SK-N-SH treated with all-trans-retinoic acid at 6 μM for 48 hours (cell line): ENCODE results near the gene ZNF19.

ENCODE experiments used
- ATAC-seq: fragments of 200-7000 bp; cut with Tn5 transposase; 3 replicates; pipeline ENCODE4 v1.9.1; 2020; ENCODE audit warnings: mild to moderate bottlenecking, moderate library complexity
- ARNTL ChIP-seq: fragments of 450-650 bp; formaldehyde crosslinking; IDR thresholded peaks from 2 replicates; pipeline ENCODE4 v1.5.0; 2020; ENCODE audit warnings: low read depth, mild to moderate bottlenecking, moderate library complexity, borderline replicate concordance
- BACH2 ChIP-seq: fragments of 250-450 bp; sonication (Bioruptor Pico); IDR thresholded peaks from 2 replicates; pipeline ENCODE4 v1.9.0; 2021; ENCODE audit warnings: mild to moderate bottlenecking, borderline replicate concordance
- CREB5 ChIP-seq: fragments of 250-450 bp; sonication (Bioruptor Pico); IDR thresholded peaks from 2 replicates; pipeline ENCODE4 v1.5.1; 2020; ENCODE audit warnings: low read depth, mild to moderate bottlenecking, moderate library complexity
- CSDC2 ChIP-seq: fragments of 250-450 bp; sonication (Bioruptor Pico); IDR thresholded peaks from 2 replicates; pipeline ENCODE4 v1.5.0; 2020; ENCODE audit warnings: mild to moderate bottlenecking, moderate library complexity
- CSRNP3 ChIP-seq: fragments of 250-450 bp; sonication (Bioruptor Pico); IDR thresholded peaks from 2 replicates; pipeline ENCODE4 v1.5.1; 2021; ENCODE audit warnings: mild to moderate bottlenecking, moderate library complexity
- ESRRG ChIP-seq: fragments of 250-450 bp; sonication (Bioruptor Pico); IDR thresholded peaks from 2 replicates; pipeline ENCODE4 v1.6.1; 2021; ENCODE audit warnings: mild to moderate bottlenecking
- GLIS3 ChIP-seq: fragments of 250-450 bp; sonication (Bioruptor Pico); IDR thresholded peaks from 2 replicates; pipeline ENCODE4 v1.5.0; 2020; ENCODE audit warnings: mild to moderate bottlenecking, moderate library complexity
- ISL1 ChIP-seq: fragments of 250-450 bp; sonication (Bioruptor Pico); IDR thresholded peaks from 2 replicates; pipeline ENCODE4 v2.1.2; 2022; ENCODE audit warnings: mild to moderate bottlenecking, moderate library complexity
- OSR1 ChIP-seq: fragments of 250-450 bp; sonication (Bioruptor Pico); IDR thresholded peaks from 2 replicates; pipeline ENCODE4 v1.8.0; 2022; ENCODE audit warnings: moderate library complexity, mild to moderate bottlenecking, inconsistent platforms
- PATZ1 ChIP-seq: fragments of 250-450 bp; sonication (Bioruptor Pico); IDR thresholded peaks from 2 replicates; pipeline ENCODE4 v1.8.0; 2020; ENCODE audit warnings: mild to moderate bottlenecking, moderate library complexity, borderline replicate concordance
- POU6F1 ChIP-seq: fragments of 250-450 bp; sonication (Bioruptor Pico); IDR thresholded peaks from 2 replicates; pipeline ENCODE4 v1.8.0; 2021; ENCODE audit warnings: low read depth, mild to moderate bottlenecking, moderate library complexity, borderline replicate concordance
- PPARA ChIP-seq: fragments of 250-450 bp; sonication (Bioruptor Pico); IDR thresholded peaks from 2 replicates; pipeline ENCODE4 v1.5.0; 2020; ENCODE audit warnings: mild to moderate bottlenecking, borderline replicate concordance
- RARB ChIP-seq: fragments of 250-450 bp; sonication (Bioruptor Pico); IDR thresholded peaks from 2 replicates; pipeline ENCODE4 v1.8.0; 2021; ENCODE audit warnings: mild to moderate bottlenecking, moderate library complexity
- SNAI2 ChIP-seq: fragments of 250-450 bp; sonication (Bioruptor Pico); IDR thresholded peaks from 2 replicates; pipeline ENCODE4 v1.5.0; 2020; ENCODE audit warnings: mild to moderate bottlenecking, moderate library complexity
- TCF4 ChIP-seq: fragments of 250-450 bp; sonication (Bioruptor Pico); IDR thresholded peaks from 2 replicates; pipeline ENCODE4 v1.8.0; 2021; ENCODE audit warnings: mild to moderate bottlenecking, moderate library complexity, borderline replicate concordance
- TOX ChIP-seq: fragments of 250-450 bp; sonication (Bioruptor Pico); IDR thresholded peaks from 2 replicates; pipeline ENCODE4 v1.8.0; 2021; ENCODE audit warnings: mild to moderate bottlenecking, moderate library complexity, borderline replicate concordance
- ZC3H10 ChIP-seq: fragments of 250-450 bp; sonication (Bioruptor Pico); IDR thresholded peaks from 2 replicates; pipeline ENCODE4 v1.5.1; 2021; ENCODE audit warnings: mild to moderate bottlenecking, moderate library complexity
- ZFP3 ChIP-seq: fragments of 250-450 bp; sonication (Bioruptor Pico); IDR thresholded peaks from 2 replicates; pipeline ENCODE4 v1.5.0; 2020; ENCODE audit warnings: mild to moderate bottlenecking, moderate library complexity
- ZFP30 ChIP-seq: fragments of 450-650 bp; formaldehyde crosslinking; IDR thresholded peaks from 2 replicates; pipeline ENCODE4 v1.5.0; 2022; ENCODE audit warnings: mild to moderate bottlenecking, moderate library complexity
- ZNF565 ChIP-seq: fragments of 450-650 bp; formaldehyde crosslinking; conservative IDR thresholded peaks from 2 replicates; pipeline ENCODE4 v1.5.0; 2020; ENCODE audit warnings: low read depth, mild to moderate bottlenecking, moderate library complexity
- ZNF70 ChIP-seq: fragments of 450-650 bp; formaldehyde crosslinking; IDR thresholded peaks from 2 replicates; pipeline ENCODE4 v1.5.0; 2020; ENCODE audit warnings: mild to moderate bottlenecking, moderate library complexity
- ZNF8 ChIP-seq: fragments of 450-650 bp; formaldehyde crosslinking; IDR thresholded peaks from 2 replicates; pipeline ENCODE4 v1.5.0; 2020; ENCODE audit warnings: mild to moderate bottlenecking, moderate library complexity

Gene ZNF19

GRCh38 chr16:71459510-71459909 is 29.6 kb downstream of the ZNF19 start:
- ATAC-seq, result no peak

GRCh38 chr16:71456801-71457200 is 32.3 kb downstream of the ZNF19 start:
- TF ChIP-seq ARNTL (CRISPR knock-in tag), result no peak
- no peak for TF ChIP-seq ZFP3
- TF ChIP-seq POU6F1, result no peak
- TF ChIP-seq PPARA (CRISPR knock-in tag), result no peak
- TF ChIP-seq ZFP30 (CRISPR knock-in tag), result no peak
- TF ChIP-seq RARB (CRISPR knock-in tag), result no peak
- no peak for TF ChIP-seq PATZ1 (CRISPR knock-in tag)
- TF ChIP-seq ZC3H10, result no peak
- TF ChIP-seq TCF4 (CRISPR knock-in tag), result no peak
- no peak for TF ChIP-seq OSR1 (CRISPR knock-in tag)
- TF ChIP-seq SNAI2, result no peak
- no peak for TF ChIP-seq ZNF8
- no peak for TF ChIP-seq CSDC2 (CRISPR knock-in tag)
- TF ChIP-seq CREB5 (CRISPR knock-in tag), result no peak
- ATAC-seq, result no peak

More at GRCh38 chr16:71459510-71459909, 29.6 kb downstream of the ZNF19 start:
- TF ChIP-seq ZNF8 (no peak), RARB (CRISPR knock-in tag) (no peak), CSRNP3 (CRISPR knock-in tag) (no peak), ISL1 (CRISPR knock-in tag) (no peak), TCF4 (CRISPR knock-in tag) (no peak), BACH2 (CRISPR knock-in tag) (no peak), ZNF70 (CRISPR knock-in tag) (no peak), OSR1 (CRISPR knock-in tag) (no peak), ESRRG (no peak), ZNF565 (no peak), SNAI2 (no peak), CREB5 (CRISPR knock-in tag) (no peak), ZC3H10 (no peak)

GRCh38 chr16:71453036-71453435 is 36.1 kb downstream of the ZNF19 start:
- no peak for TF ChIP-seq ZNF70 (CRISPR knock-in tag)
- no peak for TF ChIP-seq POU6F1
- TF ChIP-seq ESRRG, result no peak
- no peak for TF ChIP-seq RARB (CRISPR knock-in tag)
- no peak for TF ChIP-seq TOX
- no peak for TF ChIP-seq TCF4 (CRISPR knock-in tag)
- TF ChIP-seq SNAI2, result no peak
- TF ChIP-seq ZNF565, result no peak
- no peak for TF ChIP-seq CSDC2 (CRISPR knock-in tag)
- TF ChIP-seq OSR1 (CRISPR knock-in tag), result no peak
- no peak for TF ChIP-seq ZNF8
- no peak for TF ChIP-seq ARNTL (CRISPR knock-in tag)
- no peak for TF ChIP-seq BACH2 (CRISPR knock-in tag)
- TF ChIP-seq CREB5 (CRISPR knock-in tag), result no peak
- no peak for TF ChIP-seq CSRNP3 (CRISPR knock-in tag)
- TF ChIP-seq ZC3H10, result no peak
- TF ChIP-seq GLIS3 (CRISPR knock-in tag), result no peak
- TF ChIP-seq PPARA (CRISPR knock-in tag), result no peak
- no peak for ATAC-seq
